Ascending aorta (tissue), 2 donors: ENCODE results near the gene GSTA4. TPM values are rescaled to one million over a fixed set of nuclear protein-coding genes. Genes with fewer than 3 reads are reported as not detected.

Source experiments
- DNase-seq, 2 donors: peaks; one replicate each; pipeline ENCODE4 v3.0.0-alpha.2; 2019; ENCODE audit warnings: low spot score in 2 of 2
- H3K27ac ChIP-seq, 2 donors: fragments of 200-600 bp; sonication (generic); one replicate each; pipeline ENCODE4 v1.5.1; 2016 to 2017; ENCODE audit warnings: mild to moderate bottlenecking in 1 of 2
- H3K27me3 ChIP-seq: fragments of 200-600 bp; sonication (generic); one replicate; pipeline ENCODE4 v1.5.1; 2017
- H3K36me3 ChIP-seq, 2 donors: fragments of 200-600 bp; sonication (generic); one replicate each; pipeline ENCODE4 v1.5.1; 2016
- H3K4me1 ChIP-seq, 2 donors: fragments of 200-600 bp; sonication (generic); one replicate each; pipeline ENCODE4 v1.5.1; 2016 to 2017; ENCODE audit warnings: mild to moderate bottlenecking in 1 of 2
- H3K4me3 ChIP-seq, 2 donors: fragments of 200-600 bp; sonication (generic); one replicate each; pipeline ENCODE4 v1.5.1; 2016 to 2017; ENCODE audit warnings: mild to moderate bottlenecking in 1 of 2
- H3K9me3 ChIP-seq, 2 donors: fragments of 200-600 bp; sonication (generic); one replicate each; pipeline ENCODE4 v1.5.1; 2016
- intact Hi-C: fragments of 100-400 bp; cut with DNase I; formaldehyde crosslinking; loops from one replicate; pipeline ENCODE4 v1.15.1; 2023
- total RNA-seq: library from RNA; depleted of rRNA; stranded (reverse); fragments of >200 nt; gene quantifications from one replicate; pipeline ENCODE4 v1.1.0, GENCODE V29; 2016
- TF ChIP-seq, protein P1 (sequence below), 3 experiments: fragments of 200-600 bp in 2 of 3; fragments of 450-650 bp in 1 of 3; sonication (generic) in 2 of 3; IDR thresholded peaks; one replicate each; pipeline ENCODE4 v1.5.1; 2016 to 2019; ENCODE audit warnings: antibody characterized with exemption in 3 of 3, mild to moderate bottlenecking in 1 of 3, moderate library complexity in 1 of 3

Gene GSTA4
- total RNA-seq, 1 donor from 2014 or later, result 1.7 TPM

DNA sequence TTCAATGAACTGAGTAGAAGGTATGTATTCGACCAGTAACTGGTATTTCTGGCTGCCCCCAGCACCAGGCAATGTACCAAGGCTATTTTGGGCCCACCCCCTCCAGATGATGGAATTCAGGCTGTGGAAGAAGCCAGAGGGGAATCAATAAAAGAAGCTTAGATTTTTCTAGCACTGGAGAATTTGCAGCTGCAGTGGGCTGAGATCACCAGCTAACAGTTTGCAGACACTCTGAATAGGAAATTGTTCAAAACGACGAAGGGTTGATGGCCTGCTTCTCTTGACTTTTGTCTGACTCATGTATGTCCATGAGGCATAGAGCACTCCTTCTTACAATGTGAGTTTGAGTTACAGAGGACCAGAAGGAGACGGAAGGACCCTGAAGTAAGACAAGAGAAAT is 37.8 kb upstream of the GSTA4 start:
- TF ChIP-seq, protein P1, sequence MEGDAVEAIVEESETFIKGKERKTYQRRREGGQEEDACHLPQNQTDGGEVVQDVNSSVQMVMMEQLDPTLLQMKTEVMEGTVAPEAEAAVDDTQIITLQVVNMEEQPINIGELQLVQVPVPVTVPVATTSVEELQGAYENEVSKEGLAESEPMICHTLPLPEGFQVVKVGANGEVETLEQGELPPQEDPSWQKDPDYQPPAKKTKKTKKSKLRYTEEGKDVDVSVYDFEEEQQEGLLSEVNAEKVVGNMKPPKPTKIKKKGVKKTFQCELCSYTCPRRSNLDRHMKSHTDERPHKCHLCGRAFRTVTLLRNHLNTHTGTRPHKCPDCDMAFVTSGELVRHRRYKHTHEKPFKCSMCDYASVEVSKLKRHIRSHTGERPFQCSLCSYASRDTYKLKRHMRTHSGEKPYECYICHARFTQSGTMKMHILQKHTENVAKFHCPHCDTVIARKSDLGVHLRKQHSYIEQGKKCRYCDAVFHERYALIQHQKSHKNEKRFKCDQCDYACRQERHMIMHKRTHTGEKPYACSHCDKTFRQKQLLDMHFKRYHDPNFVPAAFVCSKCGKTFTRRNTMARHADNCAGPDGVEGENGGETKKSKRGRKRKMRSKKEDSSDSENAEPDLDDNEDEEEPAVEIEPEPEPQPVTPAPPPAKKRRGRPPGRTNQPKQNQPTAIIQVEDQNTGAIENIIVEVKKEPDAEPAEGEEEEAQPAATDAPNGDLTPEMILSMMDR (IDR thresholded peaks at IDR 0.05), result no peak

DNA sequence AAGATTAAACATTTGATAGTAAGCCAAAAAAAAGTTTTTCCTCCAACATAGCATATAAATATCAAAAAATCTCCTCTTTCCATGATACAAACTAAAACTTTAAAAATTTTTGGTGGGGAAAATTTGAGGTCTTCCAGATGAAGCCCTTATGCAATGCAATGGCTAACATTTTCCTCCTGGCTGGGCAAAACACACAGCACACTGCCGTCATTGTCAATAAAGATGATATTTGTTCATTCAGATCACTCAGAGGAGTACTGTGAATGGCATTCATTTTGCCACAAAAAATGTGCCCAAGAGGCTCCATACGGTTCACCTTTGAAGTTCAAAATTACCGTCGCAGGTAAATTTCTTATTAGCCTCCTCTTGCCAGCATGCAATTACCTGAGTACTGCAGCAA is 36.2 kb upstream of the GSTA4 start:
- Histone ChIP-seq H3K4me3 (no peak overlapping the region), H3K36me3 (peaks cover 29 to 62% of the 10 kb centered on the region in 2 donors), H3K27me3 (no peaks in the 10 kb centered on the region), H3K27ac (no peak overlapping the region), H3K4me1 (no peaks in the 10 kb centered on the region), H3K9me3 (no peaks in the 10 kb centered on the region)
- TF ChIP-seq, protein P1 (IDR thresholded peaks at IDR 0.05), result no peak
- DNase-seq, result no peak
- intact Hi-C loops, result no loop called here

More for the DNA sequence above, 37.8 kb upstream of the GSTA4 start:
- intact Hi-C loops, result no loop called here
- Histone ChIP-seq H3K4me1 (no peaks in the 10 kb centered on the region), H3K36me3 (peaks cover 19 to 62% of the 10 kb centered on the region in 2 donors), H3K4me3 (no peak overlapping the region), H3K27ac (peak overlapping the region in 1 of 2 donors; percentile 6), H3K27me3 (no peaks in the 10 kb centered on the region), H3K9me3 (no peaks in the 10 kb centered on the region)
- no peak for DNase-seq

DNA sequence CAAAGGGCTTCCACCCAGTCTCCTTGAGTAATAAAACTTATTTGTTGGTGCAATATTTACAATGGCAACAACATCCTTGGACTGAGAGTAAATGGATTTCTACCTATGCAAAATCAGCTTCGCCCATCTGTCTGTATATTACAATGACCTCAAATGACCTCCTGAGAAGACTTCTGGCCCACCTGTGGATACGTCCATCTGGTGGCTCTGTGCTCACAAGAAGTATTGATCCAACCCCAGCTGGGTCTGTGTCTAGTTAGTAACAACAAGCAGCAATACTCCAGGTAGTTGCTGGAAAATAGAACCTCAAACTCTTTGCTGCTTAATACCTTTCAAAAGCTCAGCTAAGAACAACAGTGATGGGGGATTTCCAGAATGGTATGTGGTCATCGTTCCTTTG is 34.7 kb upstream of the GSTA4 start:
- Histone ChIP-seq H3K4me1 (no peaks in the 10 kb centered on the region), H3K27me3 (no peaks in the 10 kb centered on the region), H3K36me3 (peaks cover 37 to 51% of the 10 kb centered on the region in 2 donors), H3K9me3 (no peaks in the 10 kb centered on the region), H3K4me3 (no peak overlapping the region), H3K27ac (no peak overlapping the region)
- no peak for DNase-seq
- TF ChIP-seq, protein P1 (IDR thresholded peaks at IDR 0.05), result no peak
- intact Hi-C loops, result no loop called here

DNA sequence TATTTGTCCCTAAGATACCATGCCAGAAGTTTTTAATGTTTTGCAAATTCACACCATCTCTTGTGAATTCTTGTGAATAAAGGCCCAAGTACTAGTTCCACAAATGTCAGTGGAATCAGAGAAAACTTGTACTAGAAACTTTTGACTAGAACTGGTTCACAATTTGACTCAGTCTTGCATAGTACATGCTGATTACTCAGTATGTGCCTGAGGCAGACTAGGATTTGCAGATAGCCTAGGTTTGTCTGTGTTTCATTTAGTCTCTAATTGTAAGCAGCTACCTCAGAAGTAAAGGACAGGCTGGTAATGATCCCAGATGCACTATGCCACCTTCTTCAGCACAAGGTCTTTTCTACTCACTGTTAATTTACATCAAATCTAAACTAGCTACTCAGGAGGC is 34.2 kb upstream of the GSTA4 start:
- H3K27me3 ChIP-seq, result no peaks in the 10 kb centered on the region
- H3K4me3 ChIP-seq, result no peak overlapping the region
- H3K4me1 ChIP-seq, result no peaks in the 10 kb centered on the region
- intact Hi-C loops, result no loop called here
- no peaks in the 10 kb centered on the region for H3K9me3 ChIP-seq
- TF ChIP-seq, protein P1 (IDR thresholded peaks at IDR 0.05), result no peak
- peaks cover 37 to 48% of the 10 kb centered on the region in 2 donors for H3K36me3 ChIP-seq
- DNase-seq, result no peak
- H3K27ac ChIP-seq, result no peak overlapping the region

DNA sequence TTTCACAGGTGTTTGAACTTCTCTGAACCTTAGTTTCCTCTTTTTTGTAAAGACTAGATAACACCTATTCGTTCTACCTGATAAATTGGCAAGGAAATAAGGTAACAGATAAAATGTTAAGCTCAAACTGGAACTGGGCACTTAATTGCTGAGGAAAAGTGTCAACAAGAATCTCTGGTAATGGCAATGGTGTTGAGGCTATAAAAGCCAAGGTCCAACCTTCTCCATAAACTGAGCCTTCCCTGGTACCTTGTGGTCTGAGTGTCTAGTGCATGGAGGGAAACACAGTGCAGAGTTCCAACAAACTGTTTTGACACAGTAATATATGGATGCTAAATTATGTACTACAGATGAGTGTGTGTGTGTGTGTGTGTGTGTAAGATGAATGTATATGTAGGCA is 33.4 kb upstream of the GSTA4 start:
- TF ChIP-seq, protein P1 (IDR thresholded peaks at IDR 0.05), result no peak
- Histone ChIP-seq H3K4me3 (no peak overlapping the region), H3K36me3 (peaks cover 37 to 48% of the 10 kb centered on the region in 2 donors), H3K4me1 (no peaks in the 10 kb centered on the region), H3K27ac (no peak overlapping the region), H3K9me3 (no peaks in the 10 kb centered on the region), H3K27me3 (no peaks in the 10 kb centered on the region)
- no peak for DNase-seq
- intact Hi-C loops, result no loop called here

DNA sequence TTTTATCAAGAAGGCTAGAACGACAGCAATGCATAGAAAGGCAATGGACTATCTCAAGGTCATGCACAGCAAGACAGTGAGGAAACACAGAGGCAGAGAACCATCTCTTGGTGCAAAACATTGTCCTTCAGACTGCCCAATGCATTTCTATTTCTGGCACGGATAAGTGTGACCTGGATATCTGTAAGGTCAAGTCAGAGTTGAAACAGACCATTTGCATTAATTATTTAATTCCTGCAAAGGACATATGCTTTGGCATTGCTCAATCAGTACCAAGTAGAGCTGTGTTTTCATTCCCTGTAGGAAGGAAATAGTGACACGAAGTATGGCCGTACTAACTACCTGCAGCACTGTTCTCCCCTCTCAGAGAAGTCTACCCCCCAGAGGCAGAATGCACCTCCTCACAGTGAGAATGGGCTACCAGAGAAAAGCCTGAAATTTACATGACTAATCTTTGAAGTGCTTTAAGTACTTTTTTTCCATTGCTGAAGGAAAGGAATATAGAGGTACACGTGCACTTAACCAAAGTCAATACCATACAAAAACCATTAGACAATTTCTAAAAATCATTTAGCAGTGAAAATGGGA is 32.1 kb upstream of the GSTA4 start:
- no peak overlapping the region for H3K27ac ChIP-seq
- no peaks in the 10 kb centered on the region for H3K27me3 ChIP-seq
- no peaks in the 10 kb centered on the region for H3K4me1 ChIP-seq
- no peaks in the 10 kb centered on the region for H3K9me3 ChIP-seq
- H3K4me3 ChIP-seq, result no peak overlapping the region
- H3K36me3 ChIP-seq, result peaks cover 37 to 48% of the 10 kb centered on the region in 2 donors
- intact Hi-C loops, result no loop called here
- TF ChIP-seq, protein P1 (IDR thresholded peaks at IDR 0.05), result no peak
- no peak for DNase-seq
